Stimulated activated CD4-positive, alpha-beta T cell treated with anti-CD3 and anti-CD28 coated beads, Interleukin-4, amount 100 ng/mL, for 48 hours (primary cell): ENCODE measurements around the gene ZNF69.
"Not testable (repeated sequence)": the region's sequence is repeated elsewhere in the genome, so short reads cannot be mapped to it uniquely, and the experiment has no call there.

ENCODE experiments used
- DNase-seq, 2 donors: peaks; one replicate each; pipeline ENCODE4 v3.0.0-alpha.2; 2020; ENCODE audit warnings: low read depth in 2 of 2

ZNF69 gene

GRCh38 chr19:11887611-11888531, at the start of gene ZNF69:
Gene ZNF69, plus strand, starts transcription at chr19:11887782. Its CDS starts 142 bp downstream, at chr19:11887924.
- DNase-seq, result peak; percentile 53

- no peak for DNase-seq
Measured at GRCh38 chr19:11843722-11844121, 43.9 kb upstream of the ZNF69 start.

GRCh38 chr19:11847615-11848014, 40.0 kb upstream of the ZNF69 start:
- DNase-seq, result not testable (repeated sequence)

- no peak for DNase-seq
Measured at GRCh38 chr19:11848200-11848593, 39.4 kb upstream of the ZNF69 start.

- peak; percentile 89 to 90 for DNase-seq
Measured at GRCh38 chr19:11848594-11849469, 38.8 kb upstream of the ZNF69 start, which contains the start of gene ZNF439. Gene ZNF439, plus strand, starts transcription at chr19:11848726. Its CDS starts 142 bp downstream, at chr19:11848868.

GRCh38 chr19:11850289-11850688, 37.3 kb upstream of the ZNF69 start:
- not testable (repeated sequence) for DNase-seq

- DNase-seq, result no peak
Measured at GRCh38 chr19:11853358-11853757, 34.2 kb upstream of the ZNF69 start.

- DNase-seq, result no peak
Measured at GRCh38 chr19:11856596-11857250, 30.9 kb upstream of the ZNF69 start.

- no peak for DNase-seq
Measured at GRCh38 chr19:11860721-11861120, 26.9 kb upstream of the ZNF69 start.

GRCh38 chr19:11861301-11861700, 26.3 kb upstream of the ZNF69 start:
- DNase-seq, result no peak

GRCh38 chr19:11867766-11868165, 19.8 kb upstream of the ZNF69 start:
- not testable (repeated sequence) for DNase-seq

- no peak for DNase-seq
Measured at GRCh38 chr19:11868188-11868587, 19.4 kb upstream of the ZNF69 start.

GRCh38 chr19:11872624-11873023, 15.0 kb upstream of the ZNF69 start:
- DNase-seq, result no peak

- DNase-seq, result no peak
Measured at GRCh38 chr19:11873762-11874161, 13.8 kb upstream of the ZNF69 start.

- DNase-seq, result peak; percentile 36 to 51
Measured at GRCh38 chr19:11879687-11880266, 7.8 kb upstream of the ZNF69 start.

GRCh38 chr19:11880598-11880997, 7.0 kb upstream of the ZNF69 start:
- DNase-seq, result no peak

GRCh38 chr19:11881151-11881800, 6.3 kb upstream of the ZNF69 start:
- peak; percentile 40 to 44 for DNase-seq

GRCh38 chr19:11882606-11883005, 5.0 kb upstream of the ZNF69 start:
- no peak for DNase-seq

- no peak for DNase-seq
Measured at GRCh38 chr19:11887234-11887610, 360 bp upstream of the ZNF69 start.

- DNase-seq, result not testable (repeated sequence)
Measured at GRCh38 chr19:11889901-11890300, 2.3 kb downstream of the ZNF69 start.

- no peak for DNase-seq
Measured at GRCh38 chr19:11890634-11891033, 3.1 kb downstream of the ZNF69 start.
